Left cardiac atrium (tissue), 4 donors: Measurements from ENCODE around the gene MACROD2. TPM values are rescaled to one million over a fixed set of nuclear protein-coding genes. Genes with fewer than 3 reads are reported as not detected.

ENCODE experiments used
- ATAC-seq, 2 donors: fragments of 200-7000 bp; cut with Tn5 transposase; one replicate each; pipeline ENCODE4 v1.9.1; 2020; ENCODE audit warnings: mild to moderate bottlenecking in 2 of 2, moderate library complexity in 2 of 2
- DNase-seq: peaks from one replicate; pipeline ENCODE4 v3.0.0-alpha.2; 2020
- intact Hi-C, 2 donors: fragments of 100-400 bp; cut with DNase I; formaldehyde crosslinking; loops; one replicate each; pipeline versions ENCODE4 v1.14.1 to v1.15.1; 2022 to 2023
- total RNA-seq, 2 donors: library from RNA; stranded (reverse); fragmentation: NEBNext Ultra II Directional; extraction: Animal tissue kit (Norgen Biotek cat#: 25700); gene quantifications; one replicate each; pipeline ENCODE4 v1.2.1, GENCODE V29; 2021
- donor health status: DM: no; HTN: yes; CAD: no.
- donor health status: DM: no; HTN: yes; CAD: no; lungs with severe emphysema.
- donor health status: DM: yes; HTN: yes; CAD: no.
- donor health status: Dilated cardiomyopathy.

MACROD2 gene
- total RNA-seq, 2 donors from 2014 or later: 1.3 to 2.6 TPM

- ATAC-seq: no peak
- intact Hi-C loops: no loop called here
Observed at GRCh38 chr20:14582855-14583254, 587.5 kb downstream of the MACROD2 start.

DNA sequence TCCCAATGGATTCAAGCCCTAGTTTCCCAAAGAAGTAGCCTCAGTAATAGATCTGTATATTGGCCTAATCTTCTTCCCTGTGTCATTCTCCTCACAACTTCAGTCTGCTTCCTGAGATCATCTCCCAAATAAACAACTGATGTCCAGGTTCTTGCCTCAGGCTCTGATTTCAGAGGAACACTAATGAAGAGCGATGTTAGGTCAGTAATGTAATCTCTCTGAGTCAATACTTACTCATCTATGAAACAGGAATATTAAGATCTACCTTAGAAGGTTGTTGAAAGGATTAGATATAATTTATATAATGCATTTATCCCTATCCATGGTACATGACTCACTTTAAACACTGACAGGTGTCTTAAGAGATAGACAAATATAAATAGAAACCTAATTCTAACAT is 588.1 kb downstream of the MACROD2 start:
- ATAC-seq (no peak), DNase-seq (no peak)
- intact Hi-C loops: no loop called here

More at GRCh38 chr20:14582855-14583254, 587.5 kb downstream of the MACROD2 start:
- no peak for DNase-seq

- DNase-seq: no peak
- intact Hi-C loops: no loop called here
- no peak for ATAC-seq
Observed at GRCh38 chr20:14589383-14589782, 594.1 kb downstream of the MACROD2 start.

GRCh38 chr20:14595051-14595450 is 599.7 kb downstream of the MACROD2 start:
- intact Hi-C loops: no loop called here
- DNase-seq: no peak
- no peak for ATAC-seq

GRCh38 chr20:14597206-14597715 is 601.9 kb downstream of the MACROD2 start:
- no peak for DNase-seq
- intact Hi-C loops: no loop called here
- no peak for ATAC-seq

DNA sequence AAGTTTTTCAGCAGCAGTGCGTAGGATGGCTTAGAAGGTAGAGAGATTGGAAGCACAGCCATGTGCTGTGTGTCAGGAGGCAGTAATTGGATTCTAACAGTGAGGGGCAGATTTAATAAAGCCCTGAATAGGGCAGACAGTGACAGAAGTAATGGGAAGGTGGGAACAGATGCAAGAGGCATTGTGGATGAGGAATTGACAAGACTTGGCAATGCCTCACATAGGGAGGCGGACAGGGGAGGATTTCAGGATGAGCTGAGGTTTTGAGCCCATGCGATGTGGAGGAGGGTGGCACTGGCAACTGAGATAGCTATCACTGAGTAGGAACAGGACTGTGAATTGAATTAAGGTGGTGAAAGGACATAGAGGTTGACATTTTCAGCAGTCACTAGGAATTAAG is 604.3 kb downstream of the MACROD2 start:
- ATAC-seq (no peak), DNase-seq (no peak)
- intact Hi-C loops: no loop called here

GRCh38 chr20:14600527-14600926 is 605.2 kb downstream of the MACROD2 start:
- intact Hi-C loops: no loop called here
- ATAC-seq: no peak
- no peak for DNase-seq

- no peak for ATAC-seq
- intact Hi-C loops: no loop called here
Observed at GRCh38 chr20:14604143-14604542, 608.8 kb downstream of the MACROD2 start.

GRCh38 chr20:14609328-14610221 is 614.3 kb downstream of the MACROD2 start:
- intact Hi-C loops: no loop called here
- DNase-seq (no peak), ATAC-seq (no peak)

More at GRCh38 chr20:14604143-14604542, 608.8 kb downstream of the MACROD2 start:
- no peak for DNase-seq

DNA sequence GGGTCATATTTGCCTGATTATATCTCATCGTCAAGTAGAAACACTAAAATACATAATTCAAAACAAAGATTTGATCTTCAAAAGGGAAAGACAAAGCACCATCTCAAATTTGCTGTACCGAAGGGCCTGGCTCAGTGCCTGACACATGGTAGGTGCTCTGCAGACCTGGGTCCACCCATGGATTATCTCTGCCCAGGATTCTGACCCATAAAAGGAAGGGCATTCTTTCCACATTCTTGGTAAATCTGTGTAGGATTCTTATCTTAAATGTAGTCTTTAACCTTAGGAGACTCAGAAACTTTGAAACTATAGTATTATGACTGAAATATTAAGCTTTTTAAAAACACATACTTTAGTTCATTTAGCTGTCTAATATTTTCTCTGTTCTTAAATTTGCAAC is 616.2 kb downstream of the MACROD2 start:
- intact Hi-C loops: no loop called here
- no peak for DNase-seq
- ATAC-seq: no peak

DNA sequence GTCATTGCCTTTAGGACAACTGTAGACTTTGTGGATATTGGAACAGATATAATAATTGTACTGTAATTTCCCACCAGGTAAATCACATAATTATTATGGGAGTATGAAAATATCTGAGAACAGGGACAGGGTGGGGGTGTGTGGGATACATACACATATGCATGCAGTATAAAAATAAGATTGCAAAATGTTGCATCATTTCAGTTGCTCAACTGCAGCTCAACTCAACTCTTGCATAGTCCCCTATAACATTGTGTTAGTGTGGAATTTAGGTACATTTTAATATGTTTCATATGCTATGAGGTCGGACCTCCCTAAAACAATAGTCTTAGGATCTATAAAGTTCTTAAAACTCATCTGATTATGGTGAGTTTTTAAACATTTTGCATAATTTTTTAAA is 617.1 kb downstream of the MACROD2 start:
- ATAC-seq: no peak

GRCh38 chr20:14616003-14616402 is 620.7 kb downstream of the MACROD2 start:
- DNase-seq (no peak), ATAC-seq (no peak)
- intact Hi-C loops: no loop called here

More for the DNA sequence above, 617.1 kb downstream of the MACROD2 start:
- no peak for DNase-seq
- intact Hi-C loops: no loop called here

- ATAC-seq (no peak), DNase-seq (no peak)
- intact Hi-C loops: no loop called here
Observed at GRCh38 chr20:14617123-14617522, 621.8 kb downstream of the MACROD2 start.

DNA sequence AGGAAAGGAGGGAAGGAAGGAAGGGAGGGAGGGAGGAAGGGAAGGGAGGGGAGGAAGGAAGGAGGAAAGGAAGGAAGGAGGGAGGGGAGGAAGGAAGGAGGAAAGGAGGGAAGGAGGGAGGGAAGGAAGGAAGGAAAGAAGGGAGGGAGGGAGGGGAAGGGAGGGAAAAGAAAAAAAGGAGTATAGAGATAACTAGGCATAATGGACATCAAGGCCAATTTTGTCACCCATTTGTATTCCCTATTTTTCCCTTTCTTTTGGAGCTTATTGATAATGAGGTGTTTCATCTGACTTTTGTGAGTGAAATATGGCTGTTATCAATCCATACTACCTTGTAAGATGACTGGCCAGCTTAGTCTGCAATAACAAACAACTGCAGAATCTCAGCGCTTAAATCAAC is 624.1 kb downstream of the MACROD2 start:
- intact Hi-C loops: no loop called here
- ATAC-seq (no peak), DNase-seq (no peak)

- peak; percentile 18 for DNase-seq
- intact Hi-C loops: no loop called here
- ATAC-seq: peak; percentile 23 to 80
Observed at GRCh38 chr20:14622796-14623195, 627.5 kb downstream of the MACROD2 start.

- intact Hi-C loops: no loop called here
- no peak for DNase-seq
- ATAC-seq: no peak
Observed at GRCh38 chr20:14631011-14631410, 635.7 kb downstream of the MACROD2 start.

DNA sequence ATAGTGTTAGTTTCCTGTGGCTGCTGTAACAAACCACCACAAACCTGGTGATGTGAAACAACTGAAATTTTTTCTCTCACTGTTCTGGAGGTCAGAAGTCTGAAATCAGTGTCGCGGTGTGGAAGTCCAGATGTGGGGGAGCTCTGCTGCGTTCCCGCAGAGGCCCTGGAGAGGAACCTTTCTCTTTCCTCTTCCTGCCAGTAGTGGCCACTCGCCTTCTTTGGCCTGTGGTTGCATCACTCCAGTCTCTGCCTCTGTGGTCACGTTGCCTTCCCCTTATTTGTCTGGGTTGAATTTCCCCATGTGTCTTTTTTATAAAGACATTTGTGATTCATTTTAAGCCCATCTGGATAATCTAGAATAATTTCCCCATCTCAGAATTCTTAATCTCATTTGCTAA is 637.6 kb downstream of the MACROD2 start:
- ATAC-seq (peak in 1 of 2 donors; percentile 44), DNase-seq (peak; percentile 26)
- intact Hi-C loops: no loop called here

DNA sequence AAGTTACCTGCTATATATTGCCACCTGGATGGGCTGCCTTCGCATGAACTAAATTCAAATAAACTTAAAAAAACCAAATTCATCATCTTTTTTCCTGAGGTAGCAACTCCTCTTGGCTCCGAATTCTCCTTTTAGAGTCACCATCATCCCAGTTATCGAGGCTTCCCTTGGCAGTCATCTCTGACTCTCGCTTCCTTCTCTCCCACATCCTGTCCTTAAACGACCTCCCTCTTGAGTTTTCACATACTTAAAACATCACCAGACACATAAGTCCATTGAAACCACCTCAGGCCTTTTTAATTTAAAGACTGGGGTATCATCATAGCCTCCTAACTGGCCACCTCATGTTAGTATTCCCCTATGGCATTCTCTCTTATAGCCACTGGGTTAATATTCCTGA is 638.2 kb downstream of the MACROD2 start:
- no peak for DNase-seq
- ATAC-seq: peak in 1 of 2 donors; percentile 38
- intact Hi-C loops: no loop called here

- ATAC-seq (no peak), DNase-seq (no peak)
- intact Hi-C loops: no loop called here
Observed at GRCh38 chr20:14634665-14635064, 639.3 kb downstream of the MACROD2 start.

- DNase-seq (no peak), ATAC-seq (no peak)
- intact Hi-C loops: no loop called here
Observed at GRCh38 chr20:14637441-14637840, 642.1 kb downstream of the MACROD2 start.

DNA sequence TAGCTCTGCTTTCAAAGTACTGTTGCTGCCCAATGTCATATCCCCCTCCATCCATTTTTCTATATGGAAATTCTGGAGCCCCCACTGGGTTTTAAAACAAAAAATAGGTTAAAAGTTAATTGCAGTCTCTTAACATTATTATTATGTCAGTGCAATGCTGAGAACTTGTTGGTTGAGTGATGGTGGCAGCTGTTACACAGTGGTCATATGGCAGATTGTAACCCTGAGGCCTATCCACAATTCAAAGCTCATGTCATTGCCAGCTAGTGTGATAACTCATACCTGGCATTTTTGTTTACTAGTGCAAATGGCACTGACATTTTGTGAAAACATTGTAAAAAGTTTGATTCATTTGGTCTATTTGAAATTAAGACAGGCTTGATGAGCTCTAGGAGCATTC is 647.8 kb downstream of the MACROD2 start:
- ATAC-seq (no peak), DNase-seq (no peak)
- intact Hi-C loops: no loop called here
